HepG2 (cell line): ENCODE results near the gene TNRC18. TPM values are rescaled to one million over a fixed set of nuclear protein-coding genes. Genes with fewer than 3 reads are reported as not detected.

ENCODE experiments used
- BRCA1 ChIP-seq: sonication (generic); formaldehyde crosslinking; IDR thresholded peaks from 2 replicates; pipeline ENCODE4 v1.4.0; 2020; ENCODE audit warnings: missing genetic modification reagents
- CENPX ChIP-seq: sonication (generic); formaldehyde crosslinking; IDR thresholded peaks from 2 replicates; pipeline ENCODE4 v1.9.0; 2021; ENCODE audit warnings: mild to moderate bottlenecking, missing genetic modification reagents, moderate library complexity
- DNMT3B ChIP-seq: conservative IDR thresholded peaks from 2 replicates; pipeline ENCODE4 v1.6.1; 2016; ENCODE audit warnings: missing biosample characterization, control low read depth
- HDAC2 ChIP-seq: sonication (generic); formaldehyde crosslinking; IDR thresholded peaks from 2 replicates; pipeline ENCODE4 v1.4.0; 2020; ENCODE audit warnings: missing genetic modification reagents
- KAT7 ChIP-seq: IDR thresholded peaks from 2 replicates; pipeline ENCODE4 v1.6.1; 2018; ENCODE audit warnings: borderline replicate concordance, missing compliant biosample characterization
- MZF1 ChIP-seq: sonication (generic); formaldehyde crosslinking; IDR thresholded peaks from 2 replicates; pipeline ENCODE4 v1.8.1; 2023; ENCODE audit warnings: mild to moderate bottlenecking, missing genetic modification reagents, borderline replicate concordance
- NFIB ChIP-seq: sonication (generic); formaldehyde crosslinking; IDR thresholded peaks from 2 replicates; pipeline ENCODE4 v1.9.0; 2021; ENCODE audit warnings: missing genetic modification reagents, mild to moderate bottlenecking, borderline replicate concordance
- SIN3A ChIP-seq: IDR thresholded peaks from 2 replicates; pipeline ENCODE4 v1.6.1; 2011; ENCODE audit warnings: low read depth, mild to moderate bottlenecking, control low read depth, low read length, borderline replicate concordance
- TBX2 ChIP-seq: sonication (generic); formaldehyde crosslinking; IDR thresholded peaks from 2 replicates; pipeline ENCODE4 v1.5.0; 2020; ENCODE audit warnings: missing genetic modification reagents, mild to moderate bottlenecking, borderline replicate concordance
- TCF7L2 ChIP-seq: IDR thresholded peaks from 2 replicates; pipeline ENCODE4 v1.6.1; 2011; ENCODE audit warnings: mild to moderate bottlenecking, low read depth, low read length, moderate library complexity
- TGIF2 ChIP-seq: IDR thresholded peaks from 2 replicates; pipeline ENCODE4 v1.6.1; 2016; ENCODE audit warnings: control low read depth, missing compliant biosample characterization
- ZFP36L2 ChIP-seq: sonication (generic); formaldehyde crosslinking; IDR thresholded peaks from 2 replicates; pipeline ENCODE4 v1.4.0; 2020; ENCODE audit warnings: missing genetic modification reagents
- ZNF432 ChIP-seq: sonication (generic); formaldehyde crosslinking; IDR thresholded peaks from 2 replicates; pipeline ENCODE4 v1.5.0; 2020; ENCODE audit warnings: missing genetic modification reagents, mild to moderate bottlenecking, borderline replicate concordance
- ZNF772 ChIP-seq: sonication (generic); formaldehyde crosslinking; IDR thresholded peaks from 2 replicates; pipeline ENCODE4 v1.5.0; 2020; ENCODE audit warnings: mild to moderate bottlenecking, missing genetic modification reagents
- ZSCAN22 ChIP-seq: sonication (generic); formaldehyde crosslinking; IDR thresholded peaks from 2 replicates; pipeline ENCODE4 v1.4.0; 2020; ENCODE audit warnings: mild to moderate bottlenecking, missing genetic modification reagents
- polyA plus RNA-seq, 8 experiments: library from polyadenylated mRNA; depleted of rRNA in 3 of 8; stranded (reverse) in 7 of 8; unstranded in 1 of 8; fragments of >200 nt; fragmentation: Illumina TruSeq in 4 of 8; extraction: Trizol in 4 of 8; gene quantifications; 2 replicates each; pipeline versions ENCODE4 v1.2.1 to v1.2.3, GENCODE V29; 2011 to 2016; ENCODE audit warnings: low read depth in 4 of 8, missing spikeins in 1 of 8, mixed read lengths in 1 of 8; ENCODE audit not compliant: insufficient read depth in 1 of 8
- total RNA-seq, 5 experiments: library from RNA; depleted of rRNA; stranded (reverse); fragments of >200 nt; fragmentation: Illumina TruSeq; extraction: Trizol; gene quantifications; 2 replicates each; pipeline ENCODE4 v1.2.3, GENCODE V29; 2016; ENCODE audit warnings: low read depth in 1 of 5
- TF ChIP-seq, protein P1 (sequence below): sonication (generic); formaldehyde crosslinking; IDR thresholded peaks from 2 replicates; pipeline ENCODE4 v1.4.0; 2020; ENCODE audit warnings: missing genetic modification reagents, mild to moderate bottlenecking, borderline replicate concordance
- TF ChIP-seq, protein P2 (sequence below): sonication (generic); formaldehyde crosslinking; IDR thresholded peaks from 2 replicates; pipeline ENCODE4 v1.4.0; 2020; ENCODE audit warnings: missing genetic modification reagents
- TF ChIP-seq, protein P3 (sequence below): sonication (generic); formaldehyde crosslinking; IDR thresholded peaks from 2 replicates; pipeline ENCODE4 v1.4.0; 2020; ENCODE audit warnings: missing genetic modification reagents

TNRC18 gene
- total and polyA plus RNA-seq, 2 of the 13 experiments (the other 11 are each of a cell fraction or from before 2014, with no cell fraction given), result 11.7 to 17.4 TPM

DNA sequence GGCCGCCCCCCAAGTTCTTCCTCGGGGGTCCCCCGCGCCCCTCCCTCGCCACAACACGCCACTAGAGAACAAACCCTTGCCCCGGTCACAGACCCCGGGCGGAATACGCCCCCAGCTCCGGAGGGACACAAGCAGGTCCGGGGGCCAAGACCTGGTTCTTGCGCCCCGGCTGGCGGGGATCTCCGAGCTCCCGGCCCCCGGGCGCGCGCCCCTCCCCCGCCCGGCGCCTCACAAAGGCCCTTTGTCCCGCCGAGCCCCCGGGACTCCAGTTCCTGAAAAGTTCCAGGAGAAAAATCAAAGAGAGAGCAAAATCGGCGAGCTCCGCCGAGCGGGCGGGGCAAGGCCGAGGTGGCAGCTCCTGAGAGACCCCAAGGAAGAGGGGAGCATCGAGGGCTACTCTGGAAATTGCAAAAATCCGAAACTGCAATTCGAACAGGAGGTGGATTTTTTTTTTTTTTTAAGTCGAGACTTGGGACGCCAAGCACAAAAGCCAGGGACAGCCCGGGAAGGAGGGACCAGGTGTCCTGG is 4.0 kb downstream of the TNRC18 start (continued):
- TF ChIP-seq, protein P1, sequence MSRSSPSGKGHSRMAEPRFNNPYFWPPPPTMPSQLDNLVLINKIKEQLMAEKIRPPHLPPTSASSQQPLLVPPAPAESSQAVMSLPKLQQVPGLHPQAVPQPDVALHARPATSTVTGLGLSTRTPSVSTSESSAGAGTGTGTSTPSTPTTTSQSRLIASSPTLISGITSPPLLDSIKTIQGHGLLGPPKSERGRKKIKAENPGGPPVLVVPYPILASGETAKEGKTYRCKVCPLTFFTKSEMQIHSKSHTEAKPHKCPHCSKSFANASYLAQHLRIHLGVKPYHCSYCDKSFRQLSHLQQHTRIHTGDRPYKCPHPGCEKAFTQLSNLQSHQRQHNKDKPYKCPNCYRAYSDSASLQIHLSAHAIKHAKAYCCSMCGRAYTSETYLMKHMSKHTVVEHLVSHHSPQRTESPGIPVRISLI (CRISPR knock-in tag), result no peak; the same call in 1 of the 2 replicates
- TF ChIP-seq TCF7L2 (no peak), ZNF432 (CRISPR knock-in tag) (no peak), ZNF772 (CRISPR knock-in tag) (no peak), CENPX (CRISPR knock-in tag) (no peak), ZFP36L2 (CRISPR knock-in tag) (no peak), BRCA1 (CRISPR knock-in tag) (no peak), SIN3A (no peak), ZSCAN22 (CRISPR knock-in tag) (no peak), TGIF2 (CRISPR knock-in tag) (no peak), TBX2 (CRISPR knock-in tag) (no peak), NFIB (no peak), MZF1 (CRISPR knock-in tag) (no peak), DNMT3B (CRISPR knock-in tag) (no peak), KAT7 (no peak), HDAC2 (CRISPR knock-in tag) (no peak)
- TF ChIP-seq, protein P2, sequence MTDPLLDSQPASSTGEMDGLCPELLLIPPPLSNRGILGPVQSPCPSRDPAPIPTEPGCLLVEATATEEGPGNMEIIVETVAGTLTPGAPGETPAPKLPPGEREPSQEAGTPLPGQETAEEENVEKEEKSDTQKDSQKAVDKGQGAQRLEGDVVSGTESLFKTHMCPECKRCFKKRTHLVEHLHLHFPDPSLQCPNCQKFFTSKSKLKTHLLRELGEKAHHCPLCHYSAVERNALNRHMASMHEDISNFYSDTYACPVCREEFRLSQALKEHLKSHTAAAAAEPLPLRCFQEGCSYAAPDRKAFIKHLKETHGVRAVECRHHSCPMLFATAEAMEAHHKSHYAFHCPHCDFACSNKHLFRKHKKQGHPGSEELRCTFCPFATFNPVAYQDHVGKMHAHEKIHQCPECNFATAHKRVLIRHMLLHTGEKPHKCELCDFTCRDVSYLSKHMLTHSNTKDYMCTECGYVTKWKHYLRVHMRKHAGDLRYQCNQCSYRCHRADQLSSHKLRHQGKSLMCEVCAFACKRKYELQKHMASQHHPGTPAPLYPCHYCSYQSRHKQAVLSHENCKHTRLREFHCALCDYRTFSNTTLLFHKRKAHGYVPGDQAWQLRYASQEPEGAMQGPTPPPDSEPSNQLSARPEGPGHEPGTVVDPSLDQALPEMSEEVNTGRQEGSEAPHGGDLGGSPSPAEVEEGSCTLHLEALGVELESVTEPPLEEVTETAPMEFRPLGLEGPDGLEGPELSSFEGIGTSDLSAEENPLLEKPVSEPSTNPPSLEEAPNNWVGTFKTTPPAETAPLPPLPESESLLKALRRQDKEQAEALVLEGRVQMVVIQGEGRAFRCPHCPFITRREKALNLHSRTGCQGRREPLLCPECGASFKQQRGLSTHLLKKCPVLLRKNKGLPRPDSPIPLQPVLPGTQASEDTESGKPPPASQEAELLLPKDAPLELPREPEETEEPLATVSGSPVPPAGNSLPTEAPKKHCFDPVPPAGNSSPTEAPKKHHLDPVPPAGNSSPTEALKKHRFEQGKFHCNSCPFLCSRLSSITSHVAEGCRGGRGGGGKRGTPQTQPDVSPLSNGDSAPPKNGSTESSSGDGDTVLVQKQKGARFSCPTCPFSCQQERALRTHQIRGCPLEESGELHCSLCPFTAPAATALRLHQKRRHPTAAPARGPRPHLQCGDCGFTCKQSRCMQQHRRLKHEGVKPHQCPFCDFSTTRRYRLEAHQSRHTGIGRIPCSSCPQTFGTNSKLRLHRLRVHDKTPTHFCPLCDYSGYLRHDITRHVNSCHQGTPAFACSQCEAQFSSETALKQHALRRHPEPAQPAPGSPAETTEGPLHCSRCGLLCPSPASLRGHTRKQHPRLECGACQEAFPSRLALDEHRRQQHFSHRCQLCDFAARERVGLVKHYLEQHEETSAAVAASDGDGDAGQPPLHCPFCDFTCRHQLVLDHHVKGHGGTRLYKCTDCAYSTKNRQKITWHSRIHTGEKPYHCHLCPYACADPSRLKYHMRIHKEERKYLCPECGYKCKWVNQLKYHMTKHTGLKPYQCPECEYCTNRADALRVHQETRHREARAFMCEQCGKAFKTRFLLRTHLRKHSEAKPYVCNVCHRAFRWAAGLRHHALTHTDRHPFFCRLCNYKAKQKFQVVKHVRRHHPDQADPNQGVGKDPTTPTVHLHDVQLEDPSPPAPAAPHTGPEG (CRISPR knock-in tag), result no peak
- TF ChIP-seq, protein P3, sequence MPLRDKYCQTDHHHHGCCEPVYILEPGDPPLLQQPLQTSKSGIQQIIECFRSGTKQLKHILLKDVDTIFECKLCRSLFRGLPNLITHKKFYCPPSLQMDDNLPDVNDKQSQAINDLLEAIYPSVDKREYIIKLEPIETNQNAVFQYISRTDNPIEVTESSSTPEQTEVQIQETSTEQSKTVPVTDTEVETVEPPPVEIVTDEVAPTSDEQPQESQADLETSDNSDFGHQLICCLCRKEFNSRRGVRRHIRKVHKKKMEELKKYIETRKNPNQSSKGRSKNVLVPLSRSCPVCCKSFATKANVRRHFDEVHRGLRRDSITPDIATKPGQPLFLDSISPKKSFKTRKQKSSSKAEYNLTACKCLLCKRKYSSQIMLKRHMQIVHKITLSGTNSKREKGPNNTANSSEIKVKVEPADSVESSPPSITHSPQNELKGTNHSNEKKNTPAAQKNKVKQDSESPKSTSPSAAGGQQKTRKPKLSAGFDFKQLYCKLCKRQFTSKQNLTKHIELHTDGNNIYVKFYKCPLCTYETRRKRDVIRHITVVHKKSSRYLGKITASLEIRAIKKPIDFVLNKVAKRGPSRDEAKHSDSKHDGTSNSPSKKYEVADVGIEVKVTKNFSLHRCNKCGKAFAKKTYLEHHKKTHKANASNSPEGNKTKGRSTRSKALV (CRISPR knock-in tag), result no peak
